ENCODE measurements around the gene AATK. TPM values are rescaled to one million over a fixed set of nuclear protein-coding genes. Genes with fewer than 3 reads are reported as not detected.

AATK gene
- total and polyA plus RNA-seq, 10 of the 15 experiments (the other 5 are each of a cell fraction or from before 2014, with no cell fraction given) = 0.04 TPM; not detected in 9

GRCh38 chr17:81160306-81160705 is 5.7 kb downstream of the AATK start (continued):
- no peak for TF ChIP-seq E2F4 (IDR thresholded peaks at IDR 0.05; ENCODE audit: low read depth, low read length)
- no peak for TF ChIP-seq MXI1 (IDR thresholded peaks at IDR 0.05; ENCODE audit: low read depth, low read length)
- TF ChIP-seq RUNX3 (IDR thresholded peaks at IDR 0.05; ENCODE audit: low read length) = no peak
- no peak for TF ChIP-seq RELB (IDR thresholded peaks at IDR 0.05; ENCODE audit: low read depth)
- no peak for TF ChIP-seq PAX5 (IDR thresholded peaks at IDR 0.05; ENCODE audit: borderline replicate concordance, low read depth, low read length)
- no peak for TF ChIP-seq CREB1 (IDR thresholded peaks at IDR 0.05; ENCODE audit: low read depth)
- no peak for TF ChIP-seq ZSCAN29 (IDR thresholded peaks at IDR 0.05)
- no peak for TF ChIP-seq DPF2 (IDR thresholded peaks at IDR 0.05)
- TF ChIP-seq ZZZ3 (IDR thresholded peaks at IDR 0.05; ENCODE audit: control insufficient read depth, insufficient read length, low read depth) = no peak
- no peak for TF ChIP-seq RELA (IDR thresholded peaks at IDR 0.05; ENCODE audit: borderline replicate concordance, partially characterized antibody)
- TF ChIP-seq IRF4 (IDR thresholded peaks at IDR 0.05; ENCODE audit: low read depth, low read length) = no peak

GRCh38 chr17:81159611-81160265 is 6.3 kb downstream of the AATK start:
- Histone ChIP-seq H3K9me3 (replicated peaks; ENCODE audit: control insufficient read depth, insufficient read depth, low read length) (no peaks in the 10 kb centered on the region), H3K79me2 (ENCODE audit: control insufficient read depth, insufficient read depth, low read length) (no peaks in the 10 kb centered on the region), H3K9ac (ENCODE audit: control insufficient read depth, insufficient read depth, low read length) (no peak overlapping the region), H3K36me3 (ENCODE audit: control insufficient read depth in 2 of 2, insufficient read depth in 2 of 2, low read length in 1 of 2) (no peaks in the 10 kb centered on the region), H3K4me3 (no peak overlapping the region), H2AFZ (ENCODE audit: control insufficient read depth, low read depth, low read length) (no peak overlapping the region), H3K27me3 (replicated peaks in 1 of 2; ENCODE audit: control insufficient read depth in 2 of 2, insufficient read depth in 2 of 2, low read length in 1 of 2) (no peaks in the 10 kb centered on the region; a peak in 1 of 4 replicates), H3K4me1 (ENCODE audit: control insufficient read depth, insufficient read depth, low read length) (no peaks in the 10 kb centered on the region), H3K4me2 (ENCODE audit: control insufficient read depth, insufficient read depth) (no peak overlapping the region), H3K27ac (ENCODE audit: control insufficient read depth, insufficient read depth) (no peak overlapping the region), H4K20me1 (ENCODE audit: control insufficient read depth, insufficient read depth) (no peaks in the 10 kb centered on the region)
- WGBS (ENCODE audit: insufficient coverage, insufficient replicate concordance, low lambda C conversion rate, missing lambda C conversion rate) = 26% methylated on average over 25 of the region's 25 CpGs
- in situ Hi-C loops (cut with MboI) (no loop called here), intact Hi-C loops (cut with micrococcal nuclease; ENCODE audit: unreplicated experiment) (no loop called here)
- FAIRE-seq (no peak), DNase-seq (ENCODE audit: low read depth, low spot score) (no peak), ATAC-seq (no peak)
- ChIA-PET RAD21 (ENCODE audit: unreplicated experiment) (no interaction called here), POLR2A (no interaction called here), CTCF (no interaction called here), SMC1A (ENCODE audit: uncharacterized antibody, unreplicated experiment) (no interaction called here)
- BruUV-seq (replicated peaks) = no TSS peak
- TF ChIP-seq PML (IDR thresholded peaks at IDR 0.05; ENCODE audit: low read length) = no peak
- no peak for TF ChIP-seq MEF2B (IDR thresholded peaks at IDR 0.05; ENCODE audit: partially characterized antibody, poor library complexity, severe bottlenecking)

All from GM12878 (cell line).